Vagina (tissue), 2 donors: Measurements from ENCODE around the gene WAC. TPM values are rescaled to one million over a fixed set of nuclear protein-coding genes. Genes with fewer than 3 reads are reported as not detected.
"Not testable (repeated sequence)": the region's sequence is repeated elsewhere in the genome, so short reads cannot be mapped to it uniquely, and the experiment has no call there.

Experiments used
- DNase-seq, 2 donors: peaks; one replicate each; pipeline ENCODE4 v3.0.0-alpha.2; 2017; ENCODE audit errors: extremely low spot score in 2 of 2
- H3K27ac ChIP-seq: fragments of 200-600 bp; sonication (generic); one replicate; pipeline ENCODE4 v1.5.1; 2019
- H3K27me3 ChIP-seq: fragments of 200-600 bp; sonication (generic); one replicate; pipeline ENCODE4 v1.5.1; 2019
- H3K36me3 ChIP-seq, 2 donors: fragments of 200-600 bp; sonication (generic); one replicate each; pipeline ENCODE4 v1.5.1; 2017 to 2019
- H3K4me1 ChIP-seq: fragments of 200-600 bp; sonication (generic); one replicate; pipeline ENCODE4 v1.5.1; 2019
- H3K4me3 ChIP-seq, 2 donors: fragments of 200-600 bp; sonication (generic); 1 replicate in 1 of 2; 2 replicates in 1 of 2; pipeline ENCODE4 v1.5.1; 2016 to 2019
- H3K9me3 ChIP-seq: fragments of 200-600 bp; sonication (generic); one replicate; pipeline ENCODE4 v1.5.1; 2019
- CTCF ChIP-seq, 3 experiments: fragments of 450-650 bp in 2 of 3; fragments of 200-600 bp in 1 of 3; sonication (generic) in 1 of 3; IDR thresholded peaks; one replicate each; pipeline ENCODE4 v1.5.1; 2017 to 2019; ENCODE audit warnings: antibody characterized with exemption in 3 of 3, mild to moderate bottlenecking in 2 of 3, moderate library complexity in 2 of 3
- POLR2A ChIP-seq, 2 donors: fragments of 450-650 bp; IDR thresholded peaks; one replicate each; pipeline ENCODE4 v1.6.1; 2017; ENCODE audit warnings: antibody characterized with exemption in 2 of 2, mild to moderate bottlenecking in 2 of 2, moderate library complexity in 2 of 2
- POLR2AphosphoS5 ChIP-seq, 2 donors: sonication (generic); formaldehyde crosslinking; IDR thresholded peaks; one replicate each; pipeline ENCODE4 v1.9.0; 2017; ENCODE audit warnings: antibody characterized with exemption in 2 of 2, mild to moderate bottlenecking in 2 of 2, low read depth in 1 of 2; ENCODE audit not compliant: insufficient read depth in 1 of 2
- intact Hi-C: fragments of 100-400 bp; cut with DNase I; formaldehyde crosslinking; loops from one replicate; pipeline ENCODE4 v1.15.1; 2023
- total RNA-seq: library from RNA; depleted of rRNA; stranded (reverse); fragments of >200 nt; gene quantifications from one replicate; pipeline ENCODE4 v1.2.3, GENCODE V29; 2016

WAC gene
- total RNA-seq, 1 donor from 2014 or later, result 112 TPM

GRCh38 chr10:28494420-28494819 is 38.5 kb upstream of the WAC start:
- H3K4me1 ChIP-seq, result no peaks in the 10 kb centered on the region
- no peak for DNase-seq
- H3K27me3 ChIP-seq, result no peaks in the 10 kb centered on the region
- H3K36me3 ChIP-seq, result no peaks in the 10 kb centered on the region
- no peak overlapping the region for H3K27ac ChIP-seq
- H3K4me3 ChIP-seq, result no peak overlapping the region
- intact Hi-C loops, result no loop called here
- TF ChIP-seq CTCF (IDR thresholded peaks at IDR 0.05) (no peak), POLR2A (IDR thresholded peaks at IDR 0.05) (no peak), POLR2AphosphoS5 (IDR thresholded peaks at IDR 0.05; ENCODE audit: insufficient read depth in 1 of 2, low read depth in 1 of 2) (no peak)
- no peaks in the 10 kb centered on the region for H3K9me3 ChIP-seq

GRCh38 chr10:28495084-28495483 is 37.8 kb upstream of the WAC start:
- Histone ChIP-seq H3K27ac (no peak overlapping the region), H3K4me1 (no peaks in the 10 kb centered on the region), H3K36me3 (no peaks in the 10 kb centered on the region), H3K27me3 (no peaks in the 10 kb centered on the region), H3K4me3 (no peak overlapping the region), H3K9me3 (no peaks in the 10 kb centered on the region)
- TF ChIP-seq POLR2AphosphoS5 (IDR thresholded peaks at IDR 0.05; ENCODE audit: insufficient read depth in 1 of 2, low read depth in 1 of 2), result no peak
- TF ChIP-seq CTCF (IDR thresholded peaks at IDR 0.05), result no peak
- no peak for TF ChIP-seq POLR2A (IDR thresholded peaks at IDR 0.05)
- no peak for DNase-seq
- intact Hi-C loops, result no loop called here

- Histone ChIP-seq H3K36me3 (no peaks in the 10 kb centered on the region), H3K27me3 (no peaks in the 10 kb centered on the region), H3K9me3 (no peaks in the 10 kb centered on the region), H3K4me1 (no peaks in the 10 kb centered on the region), H3K4me3 (no peak overlapping the region), H3K27ac (no peak overlapping the region)
- TF ChIP-seq POLR2AphosphoS5 (IDR thresholded peaks at IDR 0.05; ENCODE audit: insufficient read depth in 1 of 2, low read depth in 1 of 2) (no peak), POLR2A (IDR thresholded peaks at IDR 0.05) (no peak), CTCF (IDR thresholded peaks at IDR 0.05) (no peak)
- DNase-seq, result no peak
- intact Hi-C loops, result no loop called here
Measured at GRCh38 chr10:28496017-28496416, 36.9 kb upstream of the WAC start.

- intact Hi-C loops, result no loop called here
- no peak for DNase-seq
- Histone ChIP-seq H3K36me3 (no peaks in the 10 kb centered on the region), H3K4me1 (no peaks in the 10 kb centered on the region), H3K27me3 (no peaks in the 10 kb centered on the region), H3K9me3 (no peaks in the 10 kb centered on the region), H3K4me3 (no peak overlapping the region), H3K27ac (no peak overlapping the region)
- TF ChIP-seq POLR2AphosphoS5 (IDR thresholded peaks at IDR 0.05; ENCODE audit: insufficient read depth in 1 of 2, low read depth in 1 of 2) (no peak), POLR2A (IDR thresholded peaks at IDR 0.05) (no peak), CTCF (IDR thresholded peaks at IDR 0.05) (no peak)
Measured at GRCh38 chr10:28496481-28496961, 36.4 kb upstream of the WAC start.

- intact Hi-C loops, result no loop called here
- Histone ChIP-seq H3K27me3 (no peaks in the 10 kb centered on the region), H3K4me3 (no peak overlapping the region), H3K9me3 (no peaks in the 10 kb centered on the region), H3K27ac (no peak overlapping the region), H3K36me3 (no peaks in the 10 kb centered on the region), H3K4me1 (no peaks in the 10 kb centered on the region)
- no peak for TF ChIP-seq POLR2A (IDR thresholded peaks at IDR 0.05)
- no peak for TF ChIP-seq CTCF (IDR thresholded peaks at IDR 0.05)
- TF ChIP-seq POLR2AphosphoS5 (IDR thresholded peaks at IDR 0.05; ENCODE audit: insufficient read depth in 1 of 2, low read depth in 1 of 2), result no peak
- no peak for DNase-seq
Measured at GRCh38 chr10:28497313-28498126, 35.4 kb upstream of the WAC start.

GRCh38 chr10:28500203-28500602 is 32.7 kb upstream of the WAC start:
- H3K36me3 ChIP-seq, H3K27me3 ChIP-seq, intact Hi-C loops, H3K4me3 ChIP-seq, H3K27ac ChIP-seq, H3K9me3 ChIP-seq, H3K4me1 ChIP-seq, DNase-seq: not testable (repeated sequence)
